WTC11 (cell line): Measurements from ENCODE around the gene BOC. TPM values are rescaled to one million over a fixed set of nuclear protein-coding genes. Genes with fewer than 3 reads are reported as not detected.

Experiments
- ATAC-seq: fragments of 200-7000 bp; cut with Tn5 transposase; 2 replicates; pipeline ENCODE4 v1.10.0; 2021; ENCODE audit warnings: mild to moderate bottlenecking, moderate library complexity
- CTCF ChIA-PET: fragments of 300-600 bp; sonication (Branson Sonifier 250); formaldehyde crosslinking; loops from one replicate; lab custom pipeline; 2021; ENCODE audit warnings: antibody characterized with exemption; lab: Charles Lee
- POLR2A ChIA-PET: fragments of 350-600 bp; sonication (Branson Sonifier 250); formaldehyde crosslinking; loops from one replicate; lab custom pipeline; 2021; ENCODE audit warnings: antibody characterized with exemption; lab: Charles Lee
- DNase-seq: peaks from one replicate; pipeline ENCODE4 v3.0.0; 2021; ENCODE audit warnings: low spot score
- H3K27ac Mint-ChIP-seq: 2 replicates; pipeline ENCODE4 v1.8.0; 2021; ENCODE audit warnings: mixed read lengths
- H3K27me3 Mint-ChIP-seq: 2 replicates; pipeline ENCODE4 v1.8.0; 2021; ENCODE audit warnings: low read depth, mild to moderate bottlenecking, moderate library complexity, mixed read lengths
- H3K36me3 Mint-ChIP-seq: 2 replicates; pipeline ENCODE4 v1.8.0; 2021; ENCODE audit warnings: mixed read lengths
- H3K4me1 Mint-ChIP-seq: 2 replicates; pipeline ENCODE4 v1.8.0; 2022; ENCODE audit warnings: mixed read lengths
- H3K4me3 Mint-ChIP-seq: 2 replicates; pipeline ENCODE4 v1.8.0; 2021; ENCODE audit warnings: mild to moderate bottlenecking, moderate library complexity, mixed read lengths
- H3K9me3 Mint-ChIP-seq: 2 replicates; pipeline ENCODE4 v1.8.0; 2021; ENCODE audit warnings: mixed read lengths
- ARID4B ChIP-seq: sonication (generic); formaldehyde crosslinking; IDR thresholded peaks from 2 replicates; pipeline ENCODE4 v1.8.0; 2023; ENCODE audit warnings: missing genetic modification reagents, mild to moderate bottlenecking, borderline replicate concordance
- E2F5 ChIP-seq: sonication (generic); formaldehyde crosslinking; IDR thresholded peaks from 2 replicates; pipeline ENCODE4 v1.8.1; 2022; ENCODE audit warnings: mild to moderate bottlenecking, moderate library complexity, missing genetic modification reagents
- ELF4 ChIP-seq: sonication (generic); formaldehyde crosslinking; IDR thresholded peaks from 2 replicates; pipeline ENCODE4 v1.8.1; 2022; ENCODE audit warnings: low read depth, mild to moderate bottlenecking, moderate library complexity, missing genetic modification reagents
- EMX1 ChIP-seq: fragments of 250-450 bp; sonication (Bioruptor Pico); IDR thresholded peaks from 2 replicates; pipeline ENCODE4 v1.8.0; 2021; ENCODE audit warnings: mild to moderate bottlenecking
- FOXP4 ChIP-seq: sonication (generic); formaldehyde crosslinking; IDR thresholded peaks from 2 replicates; pipeline ENCODE4 v1.8.0; 2022; ENCODE audit warnings: mild to moderate bottlenecking, missing genetic modification reagents
- GABPB1 ChIP-seq: sonication (generic); formaldehyde crosslinking; IDR thresholded peaks from 2 replicates; pipeline ENCODE4 v1.8.1; 2023; ENCODE audit warnings: mild to moderate bottlenecking, missing genetic modification reagents
- GTF2I ChIP-seq: fragments of 250-450 bp; sonication (Bioruptor Pico); conservative IDR thresholded peaks from 2 replicates; pipeline ENCODE4 v1.4.0; 2021; ENCODE audit warnings: mild to moderate bottlenecking
- HMGXB4 ChIP-seq: sonication (generic); formaldehyde crosslinking; IDR thresholded peaks from 2 replicates; pipeline ENCODE4 v1.8.1; 2023; ENCODE audit warnings: mild to moderate bottlenecking, moderate library complexity, missing genetic modification reagents
- IRF1 ChIP-seq: sonication (generic); formaldehyde crosslinking; IDR thresholded peaks from 2 replicates; pipeline ENCODE4 v1.8.0; 2023; ENCODE audit warnings: missing genetic modification reagents
- IRF2 ChIP-seq: sonication (generic); formaldehyde crosslinking; IDR thresholded peaks from 2 replicates; pipeline ENCODE4 v1.8.0; 2022; ENCODE audit warnings: low read depth, missing genetic modification reagents, borderline replicate concordance
- JUN ChIP-seq: sonication (generic); formaldehyde crosslinking; IDR thresholded peaks from 2 replicates; pipeline ENCODE4 v1.8.0; 2023; ENCODE audit warnings: mild to moderate bottlenecking, missing genetic modification reagents
- KAT7 ChIP-seq: sonication (generic); formaldehyde crosslinking; IDR thresholded peaks from 2 replicates; pipeline ENCODE4 v1.8.1; 2023; ENCODE audit warnings: missing genetic modification reagents, mild to moderate bottlenecking, borderline replicate concordance
- MLX ChIP-seq: sonication (generic); formaldehyde crosslinking; IDR thresholded peaks from 2 replicates; pipeline ENCODE4 v1.8.1; 2023; ENCODE audit warnings: mild to moderate bottlenecking, missing genetic modification reagents, moderate library complexity
- NR2C2 ChIP-seq: sonication (generic); formaldehyde crosslinking; IDR thresholded peaks from 2 replicates; pipeline ENCODE4 v1.8.0; 2022; ENCODE audit warnings: mild to moderate bottlenecking, missing genetic modification reagents
- SOX15 ChIP-seq: fragments of 250-450 bp; sonication (Bioruptor Pico); IDR thresholded peaks from 2 replicates; pipeline ENCODE4 v1.9.0; 2021; ENCODE audit warnings: mild to moderate bottlenecking
- TCF7 ChIP-seq: sonication (generic); formaldehyde crosslinking; IDR thresholded peaks from 2 replicates; pipeline ENCODE4 v1.8.0; 2022; ENCODE audit warnings: mild to moderate bottlenecking, low read depth, missing genetic modification reagents, moderate library complexity
- TEAD4 ChIP-seq: sonication (generic); formaldehyde crosslinking; IDR thresholded peaks from 2 replicates; pipeline ENCODE4 v1.8.0; 2022; ENCODE audit warnings: mild to moderate bottlenecking, missing genetic modification reagents
- ZBTB21 ChIP-seq: sonication (generic); formaldehyde crosslinking; IDR thresholded peaks from 2 replicates; pipeline ENCODE4 v1.8.1; 2023; ENCODE audit warnings: mild to moderate bottlenecking, missing genetic modification reagents, borderline replicate concordance
- ZNF232 ChIP-seq: sonication (generic); formaldehyde crosslinking; IDR thresholded peaks from 2 replicates; pipeline ENCODE4 v1.8.0; 2022; ENCODE audit warnings: mild to moderate bottlenecking, missing genetic modification reagents
- ZNF416 ChIP-seq: fragments of 250-450 bp; sonication (Bioruptor Pico); IDR thresholded peaks from 2 replicates; pipeline ENCODE4 v1.9.0; 2021; ENCODE audit warnings: mild to moderate bottlenecking, inconsistent platforms
- total RNA-seq: library from RNA; stranded (reverse); gene quantifications from 3 replicates; pipeline ENCODE4 v1.2.3, GENCODE V29; 2021

BOC gene
- total RNA-seq, 1 experiment from 2014 or later, result 8.0 TPM

- no peaks in the 10 kb centered on the region for H3K36me3 Mint-ChIP-seq
These were observed 63.3 kb downstream of the BOC start for GRCh38 chr3:113274425-113275257.

GRCh38 chr3:113275258-113275556 lies 63.9 kb downstream of the BOC start:
- DNase-seq (no peak), ATAC-seq (no peak)
- ChIA-PET CTCF (interaction anchor here (1.0 to 2.4 kb wide), 7 partner anchors 10 to 541 kb away, joined by 3 to 13 read pairs (median 4); no protein-coding TSS in a partner anchor), POLR2A (interaction anchor here (1.1 kb wide), 1 partner anchor 21 kb away, joined by 3 read pairs; no protein-coding TSS in a partner anchor)
- Mint-ChIP-seq H3K36me3 (no peaks in the 10 kb centered on the region), H3K27ac (no peak overlapping the region), H3K9me3 (no peaks in the 10 kb centered on the region), H3K4me1 (peaks cover 17% of the 10 kb centered on the region), H3K4me3 (no peak overlapping the region), H3K27me3 (no peaks in the 10 kb centered on the region)
- TF ChIP-seq FOXP4 (CRISPR knock-in tag), result no peak
- no peak for TF ChIP-seq EMX1 (CRISPR knock-in tag)
- no peak for TF ChIP-seq E2F5 (CRISPR knock-in tag)
- TF ChIP-seq TEAD4 (CRISPR knock-in tag), result no peak
- TF ChIP-seq ZBTB21, result no peak
- no peak for TF ChIP-seq ELF4 (CRISPR knock-in tag)
- TF ChIP-seq SOX15, result no peak
- no peak for TF ChIP-seq IRF1 (CRISPR knock-in tag)
- TF ChIP-seq KAT7 (CRISPR knock-in tag), result no peak
- TF ChIP-seq IRF2 (CRISPR knock-in tag), result no peak

More at GRCh38 chr3:113274425-113275257, 63.3 kb downstream of the BOC start:
- ChIA-PET CTCF (interaction anchor here (1.0 to 2.4 kb wide), 7 partner anchors 9 to 540 kb away, joined by 3 to 13 read pairs (median 4); no protein-coding TSS in a partner anchor), POLR2A (interaction anchor here (1.1 kb wide), 1 partner anchor 22 kb away, joined by 3 read pairs; no protein-coding TSS in a partner anchor)
- Mint-ChIP-seq H3K4me3 (no peak overlapping the region), H3K27me3 (no peaks in the 10 kb centered on the region), H3K9me3 (no peaks in the 10 kb centered on the region), H3K27ac (no peak overlapping the region), H3K4me1 (peaks cover 17% of the 10 kb centered on the region)
- TF ChIP-seq GTF2I (CRISPR knock-in tag) (no peak), ZNF416 (CRISPR knock-in tag) (no peak), ZNF232 (CRISPR knock-in tag) (no peak), TCF7 (CRISPR knock-in tag) (no peak), HMGXB4 (CRISPR knock-in tag) (no peak), EMX1 (CRISPR knock-in tag) (no peak), JUN (CRISPR knock-in tag) (no peak), MLX (CRISPR knock-in tag) (no peak), GABPB1 (CRISPR knock-in tag) (no peak), NR2C2 (CRISPR knock-in tag) (no peak), ARID4B (CRISPR knock-in tag) (no peak), SOX15 (no peak)
- DNase-seq (no peak), ATAC-seq (no peak)
